Neural cell (in vitro differentiated cells): ENCODE measurements around the gene EFCC1. TPM values are rescaled to one million over a fixed set of nuclear protein-coding genes. Genes with fewer than 3 reads are reported as not detected.

ENCODE experiments used
- H2AFZ ChIP-seq: fragments of 200-600, 300-800 bp; sonication (generic), shearing (Covaris generic); 2 replicates; pipeline ENCODE4 v1.6.0; 2014; ENCODE audit warnings: low read depth, mild to moderate bottlenecking, antibody characterized with exemption, low read length, moderate library complexity
- H3F3A ChIP-seq: fragments of 200-600 bp; shearing (Covaris generic); 2 replicates; pipeline ENCODE4 v1.6.1; 2016; ENCODE audit warnings: mild to moderate bottlenecking, moderate library complexity, mixed read lengths, antibody characterized with exemption, low read length; ENCODE audit not compliant: insufficient read depth, poor library complexity, severe bottlenecking
- H3K27ac ChIP-seq: fragments of 200-600, 300-800 bp; sonication (generic), shearing (Covaris generic); 2 replicates; pipeline ENCODE4 v1.5.1; 2014; ENCODE audit warnings: mild to moderate bottlenecking, low read length, moderate library complexity
- H3K27me3 ChIP-seq: fragments of 300-800, 200-600 bp; sonication (generic), shearing (Covaris generic); 2 replicates; pipeline ENCODE4 v1.6.0; 2014; ENCODE audit warnings: mild to moderate bottlenecking, low read depth, low read length, moderate library complexity; ENCODE audit not compliant: insufficient read depth
- H3K36me3 ChIP-seq: fragments of 300-800, 200-600 bp; sonication (generic), shearing (Covaris generic); 2 replicates; pipeline ENCODE4 v1.5.1; 2014; ENCODE audit warnings: mild to moderate bottlenecking, antibody characterized with exemption, low read length, moderate library complexity; ENCODE audit not compliant: insufficient read depth
- H3K4me2 ChIP-seq: fragments of 300-800, 200-600 bp; sonication (generic), shearing (Covaris generic); 2 replicates; pipeline ENCODE4 v1.6.0; 2014; ENCODE audit warnings: mild to moderate bottlenecking, low read length
- H3K4me3 ChIP-seq: fragments of 300-800, 200-600 bp; sonication (generic), shearing (Covaris generic); 2 replicates; pipeline ENCODE4 v1.5.1; 2014; ENCODE audit warnings: mild to moderate bottlenecking, low read length, moderate library complexity
- H3K79me2 ChIP-seq: fragments of 200-600 bp; shearing (Covaris generic); replicated peaks from 2 replicates; pipeline ENCODE4 v1.6.0; 2014; ENCODE audit warnings: mild to moderate bottlenecking, low read length, moderate library complexity; ENCODE audit not compliant: insufficient read depth
- H3K9ac ChIP-seq: fragments of 300-800, 200-600 bp; sonication (generic), shearing (Covaris generic); 2 replicates; pipeline ENCODE4 v1.6.1; 2016; ENCODE audit warnings: mild to moderate bottlenecking, low read length, mixed read lengths
- H3K9me2 ChIP-seq: fragments of 200-600 bp; shearing (Covaris generic); 2 replicates; pipeline ENCODE4 v1.6.1; 2016; ENCODE audit warnings: mild to moderate bottlenecking, low read length, mixed read lengths; ENCODE audit not compliant: insufficient read depth
- H3K9me3 ChIP-seq: fragments of 200-600, 300-800 bp; sonication (generic), shearing (Covaris generic); 2 replicates; pipeline ENCODE4 v1.6.1; 2016; ENCODE audit warnings: mild to moderate bottlenecking, mixed run types, low read length, moderate library complexity, mixed read lengths
- H4K20me1 ChIP-seq: fragments of 200-600 bp; shearing (Covaris generic); 2 replicates; pipeline ENCODE4 v1.6.1; 2016; ENCODE audit warnings: mild to moderate bottlenecking, mixed run types; ENCODE audit not compliant: insufficient read depth
- CTCF ChIP-seq: fragments of 450-650 bp; IDR thresholded peaks from 2 replicates; pipeline ENCODE4 v1.5.1; 2014; ENCODE audit warnings: antibody characterized with exemption, mild to moderate bottlenecking, moderate library complexity; ENCODE audit not compliant: poor library complexity, severe bottlenecking
- EP300 ChIP-seq: fragments of 450-650 bp; conservative IDR thresholded peaks from 2 replicates; pipeline ENCODE4 v1.6.1; 2014; ENCODE audit warnings: antibody characterized with exemption, mild to moderate bottlenecking, moderate library complexity; ENCODE audit not compliant: poor library complexity, severe bottlenecking
- EZH2 ChIP-seq: fragments of 200-600, 300-800 bp; shearing (Covaris generic), sonication (generic); IDR thresholded peaks from 2 replicates; pipeline ENCODE4 v1.6.1; 2014; ENCODE audit warnings: antibody characterized with exemption, low read length, borderline replicate concordance, mild to moderate bottlenecking; ENCODE audit not compliant: insufficient read depth, poor library complexity, severe bottlenecking
- MXI1 ChIP-seq: fragments of 450-650 bp; conservative IDR thresholded peaks from 2 replicates; pipeline ENCODE4 v1.6.1; 2014; ENCODE audit warnings: antibody characterized with exemption, mild to moderate bottlenecking; ENCODE audit not compliant: poor library complexity, severe bottlenecking
- POLR2AphosphoS5 ChIP-seq: IDR thresholded peaks from 2 replicates; pipeline ENCODE4 v1.6.1; 2012
- RAD21 ChIP-seq: fragments of 450-650 bp; conservative IDR thresholded peaks from 2 replicates; pipeline ENCODE4 v1.6.1; 2014; ENCODE audit warnings: antibody characterized with exemption, mild to moderate bottlenecking, moderate library complexity
- REST ChIP-seq: IDR thresholded peaks from 2 replicates; pipeline ENCODE4 v1.6.1; 2012; ENCODE audit warnings: borderline replicate concordance
- SMC3 ChIP-seq: fragments of 450-650 bp; conservative IDR thresholded peaks from 2 replicates; pipeline ENCODE4 v1.6.1; 2014; ENCODE audit warnings: antibody characterized with exemption, mild to moderate bottlenecking, moderate library complexity; ENCODE audit not compliant: poor library complexity
- TAF1 ChIP-seq: IDR thresholded peaks from 2 replicates; pipeline ENCODE4 v1.6.1; 2012; ENCODE audit warnings: low read depth
- polyA plus RNA-seq: library from polyadenylated mRNA; depleted of rRNA; stranded (reverse); fragments of >200 nt; gene quantifications from 2 replicates; pipeline ENCODE4 v1.2.3, GENCODE V29; 2014

The EFCC1 gene
- polyA plus RNA-seq, 1 donor from 2014 or later, result not detected

GRCh38 chr3:129018271-129018670, 17.2 kb downstream of the EFCC1 start:
- H3K4me3 ChIP-seq, result no peak overlapping the region
- TF ChIP-seq POLR2AphosphoS5 (no peak), TAF1 (no peak), SMC3 (no peak), EP300 (no peak), MXI1 (no peak), RAD21 (no peak), CTCF (no peak), EZH2 (no peak), REST (no peak)
- no peak overlapping the region for H3K4me2 ChIP-seq
- H3K79me2 ChIP-seq, result no peaks in the 10 kb centered on the region
- no peak overlapping the region for H3K9ac ChIP-seq
- no peaks in the 10 kb centered on the region for H3K27me3 ChIP-seq
- no peak overlapping the region for H3K27ac ChIP-seq
- no peaks in the 10 kb centered on the region for H4K20me1 ChIP-seq
- no peaks in the 10 kb centered on the region for H3K9me3 ChIP-seq
- no peaks in the 10 kb centered on the region for H3K36me3 ChIP-seq
- no peaks in the 10 kb centered on the region for H3K9me2 ChIP-seq
- H2AFZ ChIP-seq, result no peak overlapping the region
- no peaks in the 10 kb centered on the region for H3F3A ChIP-seq

- Histone ChIP-seq H3K27ac (no peak overlapping the region), H2AFZ (no peak overlapping the region), H4K20me1 (no peaks in the 10 kb centered on the region), H3F3A (no peaks in the 10 kb centered on the region), H3K36me3 (no peaks in the 10 kb centered on the region), H3K79me2 (no peaks in the 10 kb centered on the region), H3K9ac (no peak overlapping the region), H3K4me3 (no peak overlapping the region), H3K27me3 (no peaks in the 10 kb centered on the region), H3K9me2 (no peaks in the 10 kb centered on the region), H3K4me2 (no peak overlapping the region), H3K9me3 (no peaks in the 10 kb centered on the region)
- TF ChIP-seq SMC3 (no peak), TAF1 (no peak), CTCF (no peak), RAD21 (no peak), MXI1 (no peak), EP300 (no peak), REST (no peak), POLR2AphosphoS5 (no peak), EZH2 (no peak)
These were observed 17.6 kb downstream of the EFCC1 start for GRCh38 chr3:129018751-129019150.
